ENCODE results near the gene CMYA5. TPM values are rescaled to one million over a fixed set of nuclear protein-coding genes. Genes with fewer than 3 reads are reported as not detected.

CMYA5 gene
- total and polyA plus RNA-seq, 7 donors = 0.46 to 21.0 (median 5.2) TPM

DNA sequence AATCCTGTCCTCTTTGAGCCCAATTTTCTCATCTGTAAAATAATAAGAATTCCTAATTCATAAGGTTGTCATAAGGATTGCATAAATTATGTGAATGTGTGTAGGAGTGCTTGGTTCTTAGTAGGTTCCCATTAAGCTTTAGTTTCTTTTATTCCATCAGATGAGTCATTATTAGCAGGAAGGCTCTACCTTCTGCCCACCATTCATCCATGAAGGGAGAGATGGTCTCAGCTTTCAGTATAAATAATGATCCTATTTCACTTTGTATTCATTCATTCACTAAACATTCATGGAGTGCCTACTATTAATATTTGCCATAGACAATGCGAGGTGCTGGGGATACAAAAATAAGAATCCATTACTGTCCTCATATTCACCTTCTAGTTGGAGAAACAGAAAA, 3.0 kb downstream of the CMYA5 start:
- 93 to 94% methylated on average over 1 of the region's 1 CpG for WGBS, 2 donors
- H3K4me3 ChIP-seq = no peak overlapping the region
- intact Hi-C loops (cut with DNase I) = loop anchor here (5.0 kb wide), 1 partner anchor 165 kb away; no protein-coding TSS in a partner anchor
- no peaks in the 10 kb centered on the region for H3K27me3 ChIP-seq
- TF ChIP-seq CTCF (IDR thresholded peaks at IDR 0.05) (no peak), POLR2A (IDR thresholded peaks at IDR 0.05) (no peak), EP300 (IDR thresholded peaks at IDR 0.05) (no peak), POLR2AphosphoS5 (IDR thresholded peaks at IDR 0.05) (no peak)
- peaks cover 0 to 12% (median 7%) of the 10 kb centered on the region in 4 donors for H3K4me1 ChIP-seq
- no peaks in the 10 kb centered on the region for H3K9me3 ChIP-seq
- H3K27ac ChIP-seq = no peak overlapping the region
- peaks cover 0 to 1% (median 0%) of the 10 kb centered on the region in 4 donors for H3K36me3 ChIP-seq
- no peak for DNase-seq

GRCh38 chr5:79694183-79694582, 4.5 kb downstream of the CMYA5 start:
- 92 to 95% methylated on average over 1 of the region's 1 CpG for WGBS, 2 donors
- TF ChIP-seq CTCF (IDR thresholded peaks at IDR 0.05) (no peak), POLR2A (IDR thresholded peaks at IDR 0.05) (no peak), EP300 (IDR thresholded peaks at IDR 0.05) (no peak), POLR2AphosphoS5 (IDR thresholded peaks at IDR 0.05) (no peak)
- Histone ChIP-seq H3K36me3 (no peaks in the 10 kb centered on the region), H3K27ac (peak overlapping the region in 1 of 4 donors; percentile 25), H3K27me3 (no peaks in the 10 kb centered on the region), H3K4me1 (peaks cover 0 to 7% (median 4%) of the 10 kb centered on the region in 4 donors), H3K9me3 (no peaks in the 10 kb centered on the region), H3K4me3 (no peak overlapping the region)
- DNase-seq = no peak
- intact Hi-C loops (cut with DNase I) = loop anchor here (5.0 kb wide), 1 partner anchor 163 kb away; no protein-coding TSS in a partner anchor

DNA sequence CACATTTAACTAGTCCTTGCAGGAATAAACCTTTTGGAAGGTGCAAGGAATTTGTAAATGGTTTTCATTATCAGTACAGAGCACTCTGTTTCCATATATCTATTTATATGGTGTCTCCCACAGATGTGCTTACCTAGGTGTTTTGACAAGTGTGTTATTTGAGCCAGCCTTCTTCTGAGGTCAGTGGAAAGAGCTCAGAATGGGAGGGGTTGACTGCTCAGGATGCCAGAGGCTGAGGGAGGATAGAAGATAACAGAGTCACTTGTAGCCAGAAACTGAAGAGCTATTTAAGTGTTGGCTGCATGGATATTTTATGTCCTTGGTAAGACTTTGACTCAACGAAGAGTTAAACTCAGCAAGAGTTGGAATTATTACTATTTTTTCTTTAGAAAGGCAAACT, 5.0 kb downstream of the CMYA5 start:
- intact Hi-C loops (cut with DNase I) = loop anchor here (5.0 kb wide), 1 partner anchor 163 kb away; no protein-coding TSS in a partner anchor
- H3K27ac ChIP-seq = peak overlapping the region in 1 of 4 donors; percentile 25

DNA sequence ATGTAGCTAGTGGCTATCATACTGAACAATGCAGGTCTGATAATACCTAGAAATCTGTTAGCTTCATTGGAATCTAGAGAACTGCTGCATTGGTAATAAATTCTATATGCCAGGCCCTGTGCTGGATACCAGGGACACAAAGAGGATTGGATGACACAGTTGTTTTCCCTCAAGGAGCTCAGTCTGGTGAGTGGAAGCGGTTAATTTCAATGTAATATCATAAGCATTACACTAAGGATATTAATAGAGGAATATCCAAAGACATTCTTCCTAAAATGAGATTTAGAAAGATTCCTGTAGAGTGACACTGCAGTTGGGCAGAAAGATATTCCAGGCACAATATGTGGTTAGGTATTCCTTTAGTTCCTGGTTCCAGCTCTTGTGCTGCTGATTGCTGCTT, 5.9 kb downstream of the CMYA5 start:
- TF ChIP-seq POLR2AphosphoS5 (IDR thresholded peaks at IDR 0.05) = no peak
- TF ChIP-seq CTCF (IDR thresholded peaks at IDR 0.05) = no peak
- TF ChIP-seq EP300 (IDR thresholded peaks at IDR 0.05) = no peak
- TF ChIP-seq POLR2A (IDR thresholded peaks at IDR 0.05) = no peak
- intact Hi-C loops (cut with DNase I) = no loop called here
- Histone ChIP-seq H3K9me3 (no peaks in the 10 kb centered on the region), H3K4me3 (no peak overlapping the region), H3K27me3 (no peaks in the 10 kb centered on the region), H3K36me3 (no peaks in the 10 kb centered on the region), H3K4me1 (no peaks in the 10 kb centered on the region), H3K27ac (peak overlapping the region in 1 of 4 donors; percentile 25)
- DNase-seq = no peak
- 100% methylated on average over 1 of the region's 1 CpG for WGBS, 2 donors

More for the DNA sequence above, 5.0 kb downstream of the CMYA5 start:
- no peaks in the 10 kb centered on the region for H3K9me3 ChIP-seq
- no peaks in the 10 kb centered on the region for H3K27me3 ChIP-seq
- H3K36me3 ChIP-seq = no peaks in the 10 kb centered on the region
- no peak overlapping the region for H3K4me3 ChIP-seq
- peaks cover 0 to 3% (median 0%) of the 10 kb centered on the region in 4 donors for H3K4me1 ChIP-seq
- whole genome bisulfite sequencing, 2 donors = 86 to 89% methylated on average over 1 of the region's 1 CpG
- DNase-seq = no peak
- TF ChIP-seq EP300 (IDR thresholded peaks at IDR 0.05) = no peak
- TF ChIP-seq POLR2A (IDR thresholded peaks at IDR 0.05) = no peak
- no peak for TF ChIP-seq POLR2AphosphoS5 (IDR thresholded peaks at IDR 0.05)
- TF ChIP-seq CTCF (IDR thresholded peaks at IDR 0.05) = no peak
